Measurements from ENCODE around the gene RBPMS2.

GRCh38 chr15:64746921-64747320 lies 28.5 kb downstream of the RBPMS2 start:
- TF ChIP-seq CTCF (IDR thresholded peaks at IDR 0.05) (no peak), POLR2A (IDR thresholded peaks at IDR 0.05) (no peak)

Measured in Peyer's patch (tissue), 4 donors.